Measurements from ENCODE around the gene GRM7.
A peak's percentile ranks its signal among the peaks of the same experiment; 100 is the strongest.

GRM7 gene

GRCh38 chr3:6985848-6986247 is 124.9 kb downstream of the GRM7 start:
- DNase-seq = no peak

GRCh38 chr3:6989608-6990291 is 128.8 kb downstream of the GRM7 start:
- no peak for DNase-seq

GRCh38 chr3:6994081-6994668 is 133.3 kb downstream of the GRM7 start:
- peak; percentile 17 for DNase-seq

- no peak for DNase-seq
Measured at GRCh38 chr3:7000501-7000900, 139.6 kb downstream of the GRM7 start.

GRCh38 chr3:7001370-7001769 is 140.5 kb downstream of the GRM7 start:
- DNase-seq = no peak

GRCh38 chr3:7015683-7016440 is 154.9 kb downstream of the GRM7 start:
- peak; percentile 82 for DNase-seq

GRCh38 chr3:7025581-7026300 is 164.8 kb downstream of the GRM7 start:
- no peak for DNase-seq

- DNase-seq = no peak
Measured at GRCh38 chr3:7029562-7029961, 168.6 kb downstream of the GRM7 start.

- DNase-seq = no peak
Measured at GRCh38 chr3:7038394-7038793, 177.5 kb downstream of the GRM7 start.

GRCh38 chr3:7062714-7063113 is 201.8 kb downstream of the GRM7 start:
- DNase-seq = no peak

GRCh38 chr3:7070461-7070860 is 209.5 kb downstream of the GRM7 start:
- no peak for DNase-seq

- DNase-seq = no peak
Measured at GRCh38 chr3:7074217-7074616, 213.3 kb downstream of the GRM7 start.

GRCh38 chr3:7075117-7075516 is 214.2 kb downstream of the GRM7 start:
- DNase-seq = no peak

- no peak for DNase-seq
Measured at GRCh38 chr3:7075901-7076300, 215.0 kb downstream of the GRM7 start.

- DNase-seq = no peak
Measured at GRCh38 chr3:7082244-7082643, 221.3 kb downstream of the GRM7 start.

- DNase-seq = no peak
Measured at GRCh38 chr3:7086417-7086816, 225.5 kb downstream of the GRM7 start.

- peak; percentile 5 for DNase-seq
Measured at GRCh38 chr3:7095116-7095515, 234.2 kb downstream of the GRM7 start.

GRCh38 chr3:7100136-7100535 is 239.2 kb downstream of the GRM7 start:
- DNase-seq = no peak

- DNase-seq = no peak
Measured at GRCh38 chr3:7106635-7107034, 245.7 kb downstream of the GRM7 start.

GRCh38 chr3:7112523-7113056 is 251.7 kb downstream of the GRM7 start:
- DNase-seq = peak; percentile 9

GRCh38 chr3:7144697-7145308 is 283.9 kb downstream of the GRM7 start:
- no peak for DNase-seq

GRCh38 chr3:7146529-7146928 is 285.6 kb downstream of the GRM7 start:
- peak; percentile 3 for DNase-seq

GRCh38 chr3:7158516-7158915 is 297.6 kb downstream of the GRM7 start:
- DNase-seq = no peak
